GM19193 (cell line): Measurements from ENCODE around the gene G3BP2.

Experiments used
- POLR2A ChIP-seq: IDR thresholded peaks from 4 replicates; pipeline ENCODE4 v1.6.1; 2011; ENCODE audit not compliant: insufficient read depth, insufficient read length; ENCODE audit errors: extremely low read depth

The G3BP2 gene

DNA sequence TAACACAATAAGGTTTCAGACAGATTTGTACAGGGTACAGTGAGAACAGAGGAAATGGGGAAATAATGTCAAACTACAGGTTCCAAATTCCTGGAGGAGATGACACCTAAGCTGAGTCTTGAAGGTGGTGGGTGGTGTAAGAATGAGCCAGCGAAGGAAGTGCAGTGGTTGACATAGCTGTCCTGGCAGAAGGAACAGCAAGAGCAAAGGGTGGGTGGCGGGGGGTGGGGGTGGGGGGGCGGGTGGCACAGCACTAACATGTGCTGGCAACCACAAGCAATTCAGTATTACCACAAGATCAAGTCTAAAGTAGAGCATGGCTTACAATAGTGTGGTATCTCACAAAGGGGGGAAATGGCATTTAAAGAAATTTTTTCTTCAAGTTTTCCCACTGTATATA is 13.1 kb upstream of the G3BP2 start:
- no peak for TF ChIP-seq POLR2A

DNA sequence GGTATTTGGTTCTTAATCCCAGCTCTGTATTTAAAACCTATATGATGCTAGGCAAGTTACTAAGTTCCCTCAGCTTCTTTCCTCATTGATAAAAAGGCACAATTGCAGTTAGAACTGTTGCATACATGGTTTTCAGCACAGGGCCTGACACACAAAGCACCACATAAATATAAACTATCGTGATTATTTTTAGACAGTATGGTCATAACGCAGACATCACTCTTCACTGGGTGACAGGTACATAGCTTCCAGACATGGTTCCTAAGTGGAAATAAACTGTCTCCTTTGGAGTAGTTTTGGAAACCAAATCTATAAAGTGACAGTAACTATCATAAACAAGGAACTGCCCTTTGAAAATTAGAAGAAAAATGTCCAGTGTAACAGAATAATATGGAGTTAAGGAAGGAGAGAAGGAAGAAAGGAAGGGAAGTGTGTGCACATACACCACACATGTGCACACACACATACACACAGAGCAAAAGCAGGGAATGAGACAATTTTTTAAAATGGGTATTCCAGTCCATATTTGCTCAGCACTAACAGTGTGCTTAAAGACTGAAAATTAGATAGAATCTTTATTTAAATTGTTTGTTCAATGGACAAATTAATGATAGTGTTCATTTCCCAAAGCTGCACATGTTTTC is 12.5 kb upstream of the G3BP2 start:
- no peak for TF ChIP-seq POLR2A

DNA sequence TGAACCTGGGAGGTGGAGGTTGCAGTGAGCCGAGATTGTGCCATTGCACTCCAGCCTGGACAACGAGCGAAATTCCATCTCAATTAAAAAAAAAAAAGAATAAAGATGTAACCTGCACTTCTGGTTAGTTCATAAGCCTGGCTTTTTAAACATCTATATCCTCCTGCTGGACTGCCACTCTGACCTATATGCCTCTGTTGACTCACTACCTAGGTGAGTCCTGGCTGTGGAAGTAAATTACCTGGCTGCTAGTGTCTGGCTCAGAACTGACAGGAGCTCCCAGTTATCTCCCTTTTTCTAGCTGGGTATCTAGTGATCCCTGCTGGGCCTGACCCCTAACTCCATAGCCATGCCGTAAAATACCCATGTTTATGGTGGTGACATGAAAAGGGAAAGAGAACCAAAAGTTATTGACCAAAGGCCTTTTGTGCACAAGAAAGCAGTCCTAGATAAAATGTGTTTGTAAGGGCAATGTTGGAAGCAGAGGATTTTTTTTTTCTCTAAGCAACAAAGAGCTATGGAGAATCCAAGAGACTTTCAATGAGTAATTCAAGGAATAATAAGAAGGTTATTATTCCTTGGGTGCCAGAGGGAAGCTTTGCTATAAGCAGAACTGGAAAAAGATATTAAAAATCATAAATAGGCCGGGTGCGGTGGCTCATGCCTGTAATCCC is 10.4 kb upstream of the G3BP2 start:
- TF ChIP-seq POLR2A: no peak

DNA sequence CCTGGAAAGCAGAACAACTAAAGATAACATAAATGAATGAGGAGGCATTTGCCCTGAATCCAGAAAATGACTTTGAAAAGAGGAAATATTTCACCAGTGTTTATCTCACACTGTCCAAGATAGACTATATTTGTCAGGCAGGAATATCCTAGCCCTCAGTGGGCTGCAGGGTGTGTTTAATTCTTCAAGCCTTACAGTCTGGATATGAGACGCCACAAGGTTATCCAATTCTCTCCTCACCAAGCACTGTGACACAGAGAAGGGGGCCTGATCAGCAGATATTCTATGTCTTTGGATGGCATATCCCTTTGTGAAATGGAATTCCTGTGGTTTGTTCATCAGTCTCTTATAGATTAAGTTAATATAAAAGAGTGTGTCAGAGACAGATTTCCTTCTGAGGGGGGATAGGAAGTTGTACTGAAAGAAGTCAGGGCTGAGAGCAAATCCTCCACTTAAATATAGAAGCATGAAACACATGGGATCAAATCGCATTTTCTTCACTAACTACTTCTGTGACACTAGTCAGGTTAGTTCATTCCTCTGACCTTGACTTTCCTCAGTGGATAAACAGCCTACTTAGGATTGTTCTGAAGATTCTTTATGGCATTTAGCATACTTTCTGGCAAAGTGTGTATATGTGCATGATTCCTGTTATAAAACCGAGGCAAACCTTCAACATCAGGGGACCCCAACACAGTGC is 6.8 kb upstream of the G3BP2 start:
- no peak for TF ChIP-seq POLR2A

DNA sequence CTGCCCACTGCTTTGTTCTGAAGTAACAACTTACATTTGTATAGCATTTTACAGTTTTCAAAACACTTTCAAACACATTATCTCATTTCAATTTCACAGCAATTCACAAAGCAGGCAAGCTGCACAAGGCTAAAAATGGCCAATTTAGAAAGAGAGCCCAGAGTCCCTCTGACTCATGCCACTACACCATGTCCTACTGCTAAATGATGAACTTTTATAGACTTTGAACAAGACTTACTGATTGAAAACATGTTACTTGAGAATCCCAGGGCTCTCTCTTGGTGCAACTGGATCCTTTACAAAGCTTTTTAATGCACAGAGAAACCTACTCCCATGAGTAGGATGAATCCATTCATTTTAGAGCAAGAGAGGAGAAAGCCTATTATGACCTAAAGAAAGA is 5.8 kb upstream of the G3BP2 start:
- TF ChIP-seq POLR2A: no peak

DNA sequence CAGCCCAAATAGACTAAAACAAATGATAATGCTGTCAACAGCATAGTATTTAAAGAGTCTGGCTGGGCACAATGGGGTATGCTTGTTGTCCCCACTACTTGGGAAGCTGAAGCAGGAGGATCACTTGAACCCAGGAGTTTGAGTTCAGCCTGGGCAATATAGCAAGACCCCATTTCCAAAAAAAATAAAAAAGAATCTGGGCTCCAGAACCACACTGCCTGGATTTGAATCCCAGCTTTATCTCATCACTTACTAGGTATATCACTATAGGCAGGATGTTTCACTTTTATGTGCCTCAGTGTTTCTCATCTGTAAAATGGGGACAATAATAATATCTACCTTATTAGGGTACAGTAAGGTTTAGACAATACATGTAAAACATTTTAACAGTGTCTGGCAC is 5.3 kb upstream of the G3BP2 start:
- no peak for TF ChIP-seq POLR2A

DNA sequence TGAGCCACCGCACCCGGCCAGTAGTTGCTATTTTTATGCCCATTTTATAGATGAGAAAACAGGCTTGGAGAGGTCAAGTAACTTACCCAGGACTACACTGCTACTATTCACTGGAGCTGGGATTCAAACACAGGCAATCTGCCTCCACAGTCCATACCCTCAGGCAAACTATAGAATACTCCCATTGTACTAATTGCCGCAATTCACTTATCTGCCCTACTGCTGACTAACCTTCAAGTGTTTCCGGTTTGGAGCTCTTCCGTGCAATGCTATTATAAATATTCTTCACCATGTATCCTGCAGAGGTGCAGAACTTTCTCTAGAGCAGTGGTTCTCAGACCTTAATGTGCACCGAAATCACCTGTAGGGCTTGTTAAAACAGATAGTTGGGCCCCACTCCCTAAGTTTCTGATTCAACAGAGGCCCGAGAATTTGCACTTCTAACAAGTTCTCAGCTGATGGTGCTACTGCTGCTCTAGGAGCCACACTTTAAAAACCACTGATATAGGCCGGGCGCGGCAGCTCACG is 1.9 kb upstream of the G3BP2 start:
- TF ChIP-seq POLR2A: no peak

DNA sequence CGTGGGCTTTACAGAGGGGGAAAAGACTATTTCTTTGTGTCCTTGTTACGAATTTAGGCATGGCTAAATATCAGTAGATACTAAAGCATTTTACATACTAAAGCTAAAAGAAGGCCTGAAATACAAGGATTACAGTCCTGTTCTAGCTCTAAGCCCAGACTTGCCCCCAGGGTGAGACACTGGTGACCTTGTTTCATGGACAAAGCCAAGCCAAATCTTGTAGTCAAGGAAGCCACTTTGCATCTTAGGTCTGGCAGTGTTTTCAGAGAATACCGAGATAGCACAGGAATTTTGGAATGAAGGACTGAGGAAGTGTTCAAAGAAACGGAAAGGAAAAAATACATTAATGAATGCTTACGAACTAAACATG is 733 bp upstream of the G3BP2 start:
- no peak for TF ChIP-seq POLR2A

DNA sequence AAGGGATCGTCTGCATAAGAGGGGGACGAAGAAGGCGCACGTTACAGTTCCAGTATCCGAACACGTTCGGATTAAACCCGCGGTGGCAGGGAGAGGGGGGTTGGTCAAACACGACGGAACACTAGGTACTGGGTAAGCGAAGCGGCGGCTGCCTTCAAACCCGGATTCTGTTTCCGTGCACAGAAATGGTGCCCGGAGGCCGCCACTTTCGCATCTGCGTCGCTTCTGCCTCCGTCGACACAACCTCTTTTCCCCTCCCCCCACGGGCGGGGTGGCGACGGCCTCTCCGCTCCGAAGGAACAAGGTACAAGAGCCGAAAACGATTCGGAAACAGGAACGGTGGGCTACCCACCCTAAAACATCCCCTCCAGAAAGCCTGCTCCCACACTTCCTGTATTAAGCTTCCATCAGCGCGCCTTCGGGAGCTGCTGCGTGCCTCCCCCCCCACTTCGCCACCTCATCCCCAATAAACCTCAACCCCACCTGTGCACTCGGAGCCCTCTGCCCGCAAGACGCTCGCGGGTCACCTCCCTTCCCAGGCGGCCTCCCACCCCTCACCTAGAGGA is 667 bp downstream of the G3BP2 start:
- no peak for TF ChIP-seq POLR2A

DNA sequence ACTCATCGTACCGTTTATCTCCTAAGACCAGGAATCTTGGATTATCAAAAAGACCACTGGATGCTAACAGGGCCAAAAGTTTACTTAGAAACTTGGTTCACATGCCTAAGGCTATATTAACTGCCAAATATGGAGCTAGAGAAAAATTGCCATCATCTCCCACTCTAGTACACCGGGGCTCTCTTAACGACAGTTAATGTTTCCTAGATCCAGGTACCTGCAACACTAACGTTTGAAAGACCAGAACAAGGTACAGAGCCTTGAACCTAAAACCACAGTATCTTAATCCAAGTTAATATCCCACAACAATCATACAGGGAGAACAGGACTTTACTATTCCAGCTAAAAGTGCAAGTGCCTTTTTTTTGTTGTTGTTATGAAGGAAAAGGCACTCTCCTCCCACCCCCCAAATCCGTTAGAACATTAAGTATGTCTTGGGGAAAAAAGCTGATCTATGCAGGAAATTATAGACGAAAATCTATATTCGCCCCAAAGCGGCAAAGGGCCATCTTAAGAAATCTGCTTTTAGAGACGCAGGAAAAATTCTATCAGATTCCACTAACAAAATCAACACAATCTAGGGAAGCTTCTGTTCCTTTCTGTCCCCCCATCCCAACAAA is 1.3 kb downstream of the G3BP2 start:
- TF ChIP-seq POLR2A: no peak

DNA sequence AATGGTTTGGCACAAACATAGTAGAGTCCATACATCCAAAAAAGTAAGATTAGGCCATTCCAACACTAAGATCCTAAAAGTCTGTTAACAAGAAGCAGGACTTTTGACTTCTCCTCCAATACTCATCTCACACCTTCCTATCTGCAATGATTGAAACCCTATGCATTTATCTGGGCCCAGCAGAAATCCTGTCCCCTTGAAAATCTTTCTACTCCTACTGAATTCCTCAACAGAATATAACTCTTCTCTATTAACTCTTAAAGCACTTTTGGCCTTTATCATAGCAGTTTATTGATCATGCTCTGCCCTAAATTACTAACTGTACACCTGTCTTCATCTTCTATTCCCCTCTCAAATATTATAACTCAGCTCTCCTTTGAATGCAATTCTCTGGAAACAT is 4.6 kb downstream of the G3BP2 start:
- TF ChIP-seq POLR2A: no peak

DNA sequence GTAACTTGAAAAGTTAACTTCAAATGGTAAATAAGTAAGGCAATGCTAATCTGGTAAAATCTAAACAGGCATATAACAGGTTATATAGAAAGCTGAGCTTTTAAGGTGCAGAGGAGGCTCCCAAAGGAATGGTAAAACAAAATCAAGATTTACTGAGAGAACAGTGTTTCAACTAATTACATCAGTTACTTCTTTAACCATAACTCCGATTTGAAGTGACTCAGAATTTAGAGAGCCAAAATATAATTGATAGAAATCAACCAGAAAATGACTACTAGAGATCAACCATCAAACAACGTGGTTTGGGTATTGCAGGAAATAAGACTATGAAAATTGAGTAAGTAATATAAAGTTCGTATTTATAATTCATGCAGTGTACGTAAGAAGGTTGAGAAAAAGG is 6.9 kb downstream of the G3BP2 start:
- no peak for TF ChIP-seq POLR2A

DNA sequence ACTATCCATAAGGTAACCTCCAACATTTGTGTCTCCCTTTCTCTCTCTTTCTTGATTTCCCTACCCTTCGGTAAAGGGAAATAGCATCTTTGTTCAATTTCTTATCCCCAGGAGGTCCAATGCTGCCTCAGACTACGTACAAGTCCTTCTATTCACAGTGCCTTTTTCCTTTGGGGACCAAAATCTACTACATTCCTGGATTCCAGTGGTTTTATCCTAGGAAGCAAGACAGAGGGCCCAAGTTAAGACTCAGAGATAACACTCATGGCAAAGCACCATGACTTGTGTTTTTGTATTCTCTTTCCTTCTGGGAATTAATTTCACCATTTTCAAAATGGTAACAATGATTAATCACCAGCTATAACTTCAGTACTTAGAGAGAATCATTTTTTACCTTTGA is 10.6 kb downstream of the G3BP2 start:
- TF ChIP-seq POLR2A: no peak

DNA sequence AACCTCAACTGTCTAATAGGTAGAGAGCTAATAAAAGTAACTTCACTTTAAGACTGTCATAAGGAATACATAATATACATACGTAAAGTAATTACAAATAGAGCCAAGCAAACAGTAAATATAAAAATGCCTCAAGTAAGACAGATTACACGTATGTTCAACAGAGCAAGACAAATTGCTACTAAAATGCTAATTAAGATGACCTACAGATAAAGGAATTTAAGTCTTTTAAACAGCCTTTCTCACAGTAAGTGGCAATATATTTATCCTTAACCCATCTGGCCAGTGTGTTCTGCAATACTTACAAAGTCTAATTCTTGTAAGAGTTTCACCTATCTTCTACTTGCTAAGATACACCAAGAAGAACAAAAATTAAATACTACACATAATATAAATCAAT is 12.7 kb downstream of the G3BP2 start:
- TF ChIP-seq POLR2A: no peak

DNA sequence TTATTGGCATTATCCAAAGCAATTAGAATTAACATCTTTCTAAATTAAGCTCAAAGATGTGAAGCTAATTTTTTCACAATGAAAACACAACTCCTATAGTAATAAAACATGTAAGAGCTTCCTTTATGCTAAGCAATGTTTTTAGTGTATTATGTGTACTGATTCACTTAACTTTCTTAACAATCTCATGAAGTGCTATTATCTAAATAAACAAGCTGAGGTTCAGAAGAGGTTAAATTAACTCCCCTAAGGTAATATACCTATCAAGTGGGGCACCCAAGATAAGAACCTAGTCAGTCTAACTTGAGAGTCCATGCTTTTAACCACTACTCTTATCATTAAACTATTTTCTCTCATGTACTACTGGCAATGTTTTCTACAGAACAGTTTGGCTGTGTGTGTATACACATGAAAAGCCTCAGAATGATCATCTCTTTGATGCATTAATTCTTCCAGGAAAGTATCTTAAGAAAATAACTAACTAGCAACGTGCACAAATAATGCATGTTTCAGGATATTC is 13.6 kb downstream of the G3BP2 start:
- TF ChIP-seq POLR2A: no peak

DNA sequence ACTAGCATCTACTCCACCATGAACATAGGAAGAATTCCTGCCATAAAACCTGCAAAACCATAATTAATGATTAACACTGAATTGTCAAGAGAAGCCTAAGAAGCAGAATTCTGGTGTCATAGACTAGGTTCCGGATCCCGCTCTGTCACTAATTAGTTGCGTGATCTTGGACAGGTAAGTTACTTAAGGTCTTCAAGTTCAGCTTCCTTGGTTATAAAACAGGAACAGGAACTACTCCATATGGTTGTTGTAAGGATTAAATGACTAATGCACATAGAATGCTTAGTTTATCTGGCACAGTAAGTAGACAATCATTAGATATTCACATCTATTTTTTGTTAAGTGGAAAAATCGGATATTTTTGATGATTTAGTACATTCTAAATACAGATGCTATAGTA is 14.3 kb downstream of the G3BP2 start:
- no peak for TF ChIP-seq POLR2A

DNA sequence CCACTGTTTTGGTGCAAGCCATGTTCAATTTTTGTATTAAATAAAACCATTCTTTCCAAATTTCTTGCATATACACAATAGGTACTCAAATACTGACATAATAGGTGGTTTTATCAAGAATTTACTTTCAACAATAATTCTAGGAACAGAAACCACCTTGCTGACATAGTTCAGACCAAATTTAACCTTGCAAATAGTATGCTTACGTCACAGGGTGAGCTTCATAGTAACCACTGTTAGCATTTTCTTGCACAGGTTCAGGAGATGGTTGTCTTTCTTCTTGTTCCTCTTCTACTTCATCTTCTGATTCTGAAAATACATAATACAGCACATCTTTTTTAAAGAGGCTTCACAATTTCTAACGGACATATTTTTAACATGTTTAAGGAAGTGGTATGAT is 17.6 kb downstream of the G3BP2 start:
- TF ChIP-seq POLR2A: no peak
